DMS153 (cell line): ENCODE results near the gene IGF2BP3.
"Not testable (repeated sequence)": the region's sequence is repeated elsewhere in the genome, so short reads cannot be mapped to it uniquely, and the experiment has no call there.

Experiments used
- DNase-seq: peaks from one replicate; lab custom pipeline; 2025; lab: John Stamatoyannopoulos, UW

IGF2BP3 gene

GRCh38 chr7:23341846-23342598, 128.3 kb downstream of the IGF2BP3 start:
- DNase-seq, result no peak

GRCh38 chr7:23338863-23339262, 131.4 kb downstream of the IGF2BP3 start:
- DNase-seq, result no peak

GRCh38 chr7:23338439-23338838, 131.9 kb downstream of the IGF2BP3 start:
- no peak for DNase-seq

GRCh38 chr7:23337374-23337773, 132.9 kb downstream of the IGF2BP3 start:
- DNase-seq, result no peak

- DNase-seq, result no peak
These were observed 133.4 kb downstream of the IGF2BP3 start for GRCh38 chr7:23336799-23337283.

GRCh38 chr7:23336086-23336485, 134.2 kb downstream of the IGF2BP3 start:
- no peak for DNase-seq

- no peak for DNase-seq
These were observed 134.7 kb downstream of the IGF2BP3 start for GRCh38 chr7:23335621-23336020.

GRCh38 chr7:23335136-23335535, 135.2 kb downstream of the IGF2BP3 start:
- DNase-seq, result no peak

GRCh38 chr7:23334482-23335056, 135.7 kb downstream of the IGF2BP3 start:
- no peak for DNase-seq

GRCh38 chr7:23333671-23334246, 136.5 kb downstream of the IGF2BP3 start:
- no peak for DNase-seq

GRCh38 chr7:23332910-23333612, 137.2 kb downstream of the IGF2BP3 start:
- no peak for DNase-seq

GRCh38 chr7:23332193-23332592, 138.1 kb downstream of the IGF2BP3 start:
- DNase-seq, result no peak

GRCh38 chr7:23331132-23331531, 139.2 kb downstream of the IGF2BP3 start:
- no peak for DNase-seq

GRCh38 chr7:23315366-23315765, 154.9 kb downstream of the IGF2BP3 start:
- no peak for DNase-seq

GRCh38 chr7:23312141-23312540, 158.2 kb downstream of the IGF2BP3 start:
- DNase-seq, result not testable (repeated sequence)

GRCh38 chr7:23308754-23309153, 161.5 kb downstream of the IGF2BP3 start:
- DNase-seq, result no peak

GRCh38 chr7:23306936-23307521, 163.3 kb downstream of the IGF2BP3 start:
- no peak for DNase-seq

GRCh38 chr7:23299770-23300300, 170.5 kb downstream of the IGF2BP3 start:
- DNase-seq, result no peak

- peak; percentile 96 for DNase-seq
These were observed 171.2 kb downstream of the IGF2BP3 start, which contains the start of gene MALSU1 for GRCh38 chr7:23298885-23299769. TSS of gene MALSU1 (plus strand) at chr7:23299339. CDS start at chr7:23299353, 14 bp downstream.

- no peak for DNase-seq
These were observed 172.0 kb downstream of the IGF2BP3 start for GRCh38 chr7:23298141-23298881.
